DMS114 treated with DMSO at 0.1 percent for 48 hours (cell line): ENCODE data around the gene CAPZB.

Experiments used
- DNase-seq: peaks from one replicate; lab custom pipeline; 2025; ENCODE audit not compliant: unreplicated experiment; lab: John Stamatoyannopoulos, UW

The CAPZB gene

DNA sequence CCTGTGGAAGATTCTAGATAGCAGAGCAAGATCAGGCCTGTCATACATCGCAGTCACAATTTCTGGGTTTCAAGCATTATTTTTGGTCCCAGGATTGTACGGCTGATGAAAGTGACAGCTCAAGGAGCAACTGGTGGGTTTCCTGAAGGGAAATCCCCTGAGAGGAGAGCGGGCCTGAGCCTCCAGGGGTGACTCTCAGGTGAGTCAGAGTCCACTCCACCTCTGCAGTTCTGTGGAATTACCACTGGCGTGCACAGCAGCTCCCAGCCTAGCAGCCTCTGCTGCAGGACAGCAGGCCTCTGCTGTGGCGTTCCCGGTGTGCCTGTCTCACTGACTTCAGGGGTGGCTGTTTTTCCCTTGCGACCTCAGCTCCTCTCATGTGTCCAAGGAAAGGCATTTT is 148.8 kb downstream of the CAPZB start:
- no peak for DNase-seq

DNA sequence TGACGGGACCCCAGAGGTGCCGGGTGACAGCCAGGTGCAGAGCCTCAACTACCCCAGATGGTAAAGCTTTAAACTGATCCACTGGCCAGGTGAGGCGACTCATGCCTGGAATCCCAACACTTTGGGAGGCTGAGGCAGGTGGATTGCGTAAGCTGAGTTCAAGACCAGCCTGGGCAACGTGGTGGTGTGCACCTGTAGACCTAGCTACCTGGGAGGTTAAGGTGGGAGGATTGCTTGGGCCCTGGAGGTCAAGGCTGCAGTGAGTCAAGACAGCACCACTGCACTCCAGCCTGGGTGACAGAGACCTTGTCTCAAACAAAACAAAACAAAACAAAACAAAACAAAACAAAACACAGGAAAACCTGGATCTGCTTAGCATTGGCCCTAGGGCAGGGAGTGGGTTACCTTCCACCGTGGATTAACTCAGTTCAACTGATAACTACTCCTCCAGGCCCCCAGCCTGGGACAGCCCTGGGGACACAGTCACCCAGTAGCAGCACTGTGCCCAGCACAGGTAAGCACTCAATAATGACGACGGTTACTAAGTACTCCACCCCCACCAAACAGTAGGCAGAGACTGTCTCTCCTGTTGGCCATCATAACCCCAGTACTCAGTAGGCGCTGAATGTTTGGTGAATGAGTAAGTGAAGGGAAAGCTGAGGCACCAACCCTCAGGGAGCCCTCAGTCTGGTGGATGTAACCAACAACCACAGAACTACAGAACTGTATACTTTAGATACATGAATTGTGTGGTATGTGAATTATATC is 151.6 kb downstream of the CAPZB start:
- DNase-seq: no peak

DNA sequence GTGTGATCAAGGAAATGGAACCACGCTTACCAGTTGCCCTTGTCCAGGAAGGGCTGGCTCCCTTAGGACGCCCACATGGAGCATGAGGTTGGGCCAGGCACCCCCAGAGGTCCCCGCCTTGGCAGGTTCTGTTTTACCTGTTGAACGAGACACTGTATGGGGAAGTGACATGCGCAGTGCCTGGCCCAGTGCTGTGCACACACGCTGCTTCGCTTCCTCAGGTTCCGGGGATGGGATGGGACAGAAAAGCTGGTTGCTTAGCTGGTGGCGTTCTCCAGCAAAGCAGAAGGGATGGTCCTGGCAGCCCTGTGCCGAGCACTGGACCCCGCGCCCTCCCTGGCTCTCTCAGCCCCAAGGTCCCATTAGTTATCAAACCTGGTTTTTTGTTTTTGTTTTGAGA is 152.5 kb downstream of the CAPZB start:
- no peak for DNase-seq

DNA sequence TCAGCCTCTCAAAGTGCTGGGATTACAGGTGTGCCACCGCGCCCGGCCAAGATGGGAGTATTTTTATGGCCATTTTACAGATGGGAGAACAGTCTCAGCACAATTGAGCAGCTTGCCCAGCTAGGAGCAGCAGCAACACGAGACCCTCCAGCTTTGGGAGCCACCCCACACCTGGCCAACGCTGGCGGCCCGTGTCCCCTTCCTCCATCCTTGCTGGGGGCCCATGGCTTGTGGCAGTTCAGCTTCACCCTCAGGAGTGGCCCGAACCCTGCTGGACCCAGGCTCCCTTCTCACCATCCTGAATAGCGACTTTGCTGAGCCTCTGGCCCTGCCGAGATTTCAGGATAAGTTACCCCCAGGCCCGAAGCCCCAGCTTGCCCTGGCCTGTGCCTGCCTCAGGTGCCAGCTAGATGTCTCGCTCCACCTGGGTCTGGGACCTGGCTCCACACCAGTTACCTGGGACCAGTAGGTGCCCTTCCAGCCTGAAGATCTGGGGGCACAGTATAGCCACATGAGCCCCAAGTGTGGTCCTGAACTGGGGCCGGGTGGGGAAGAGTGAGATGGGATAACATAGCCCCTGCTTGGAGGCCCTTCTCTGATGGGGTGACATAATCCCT is 154.0 kb downstream of the CAPZB start:
- no peak for DNase-seq

DNA sequence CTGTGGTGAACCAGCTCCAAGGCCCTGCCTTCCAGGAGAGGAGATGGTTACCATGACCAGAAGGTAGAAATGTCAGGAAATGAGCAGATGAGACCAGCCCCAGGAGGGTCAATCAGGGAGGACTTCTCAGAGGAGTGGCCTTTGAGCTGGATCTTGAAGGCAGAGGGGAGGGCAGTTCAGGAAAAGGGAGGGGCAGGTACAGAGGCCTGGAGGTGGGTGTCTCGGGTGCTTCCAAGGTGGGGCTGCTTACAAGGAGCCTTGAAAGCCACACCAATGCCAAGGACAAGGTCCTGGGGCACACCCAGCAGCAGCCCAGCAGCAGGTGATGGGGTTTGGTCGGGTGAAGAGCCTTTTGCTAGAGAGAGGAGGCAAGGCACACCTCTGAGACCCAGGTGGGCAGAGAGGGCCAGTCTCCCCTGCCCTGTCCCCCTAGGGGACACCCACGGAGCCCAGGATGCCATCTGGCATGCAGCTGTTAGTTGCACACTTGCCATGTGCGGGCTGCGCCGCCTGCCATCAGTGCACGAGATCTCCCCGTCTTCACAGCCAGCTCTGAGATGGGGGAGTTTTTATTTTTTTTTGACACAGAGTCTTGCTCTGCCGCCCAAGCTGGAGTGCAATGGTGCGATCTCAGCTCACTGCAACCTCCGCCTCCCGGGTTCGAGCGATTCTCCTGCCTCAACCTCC is 154.7 kb downstream of the CAPZB start:
- DNase-seq: no peak

DNA sequence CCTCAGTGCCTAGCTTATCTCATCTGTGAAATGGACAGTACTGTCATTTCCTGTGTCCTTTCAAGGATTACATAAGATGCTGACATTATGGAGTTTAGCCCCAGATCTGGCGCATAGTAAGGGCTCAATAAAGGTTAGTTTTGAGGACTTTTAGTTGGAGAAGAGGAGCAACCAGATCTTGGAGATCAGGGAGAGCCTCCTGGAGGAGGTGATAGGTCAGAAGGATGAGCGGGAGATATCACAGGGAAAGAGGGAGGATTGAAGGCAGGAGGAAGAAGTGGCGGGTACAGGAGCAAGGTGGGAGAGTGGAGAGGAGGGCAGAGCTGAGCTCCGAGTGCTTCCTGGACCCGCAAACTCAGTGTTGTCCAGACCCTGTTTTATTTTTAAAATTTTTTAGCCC is 155.7 kb downstream of the CAPZB start:
- no peak for DNase-seq

DNA sequence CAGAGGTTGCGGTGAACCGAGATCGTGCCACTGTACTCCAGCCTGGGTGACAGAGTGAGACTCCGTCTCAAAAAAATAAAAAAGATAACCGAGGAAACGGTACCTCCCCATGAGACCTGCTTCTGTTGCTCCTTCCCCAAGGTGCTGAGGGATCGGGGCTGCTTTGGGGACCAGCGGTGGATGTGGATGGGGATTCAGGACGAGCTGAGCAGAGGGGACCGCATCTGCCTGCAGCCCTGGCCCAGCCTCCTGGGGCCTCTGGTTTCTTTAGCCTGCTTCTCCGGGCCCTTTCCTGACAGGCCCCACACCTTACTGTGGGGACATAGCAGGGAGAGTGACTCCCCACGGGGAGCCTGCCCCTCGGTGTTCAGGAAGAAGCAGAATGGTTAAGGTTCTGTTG is 156.2 kb downstream of the CAPZB start:
- DNase-seq: no peak

DNA sequence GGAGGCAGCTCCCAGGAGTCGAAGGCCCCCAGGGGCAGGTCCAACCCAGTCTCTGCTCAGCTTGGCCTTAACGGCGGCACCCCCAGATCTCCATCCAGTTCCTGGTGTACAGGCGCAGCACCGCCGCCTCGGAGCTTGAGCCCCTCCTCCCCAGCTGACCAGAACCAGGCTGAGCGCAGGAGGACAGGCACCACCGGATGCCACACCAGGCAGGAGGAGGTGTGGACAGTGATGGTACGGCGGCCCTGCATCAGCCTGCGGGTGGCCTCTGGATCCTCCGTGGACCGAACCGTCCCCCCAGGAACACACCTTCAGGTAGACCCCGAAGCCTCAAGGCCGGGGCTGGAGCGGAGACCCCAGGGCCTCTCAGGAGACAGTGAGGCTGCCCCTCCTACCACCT is 156.9 kb downstream of the CAPZB start:
- no peak for DNase-seq

DNA sequence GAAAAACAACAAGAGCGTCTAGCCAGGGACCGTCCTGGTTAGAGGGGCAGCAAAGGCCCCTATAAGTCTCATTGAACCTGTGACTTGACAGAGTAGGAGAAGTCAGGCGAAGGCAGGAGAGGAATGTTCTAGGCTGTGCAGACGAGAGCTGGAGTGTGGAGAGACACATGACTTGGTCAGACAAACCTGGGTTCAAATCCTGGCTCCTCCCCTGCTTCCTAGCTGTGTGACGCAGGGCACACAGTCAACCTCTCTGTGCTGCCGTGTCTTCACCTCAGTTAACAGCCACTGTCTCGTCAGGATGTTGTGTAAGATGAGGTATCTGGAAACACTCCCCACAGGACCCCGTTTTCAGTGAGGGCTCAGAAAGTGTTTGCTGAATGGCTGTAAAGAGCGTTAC is 157.6 kb downstream of the CAPZB start:
- DNase-seq: no peak

DNA sequence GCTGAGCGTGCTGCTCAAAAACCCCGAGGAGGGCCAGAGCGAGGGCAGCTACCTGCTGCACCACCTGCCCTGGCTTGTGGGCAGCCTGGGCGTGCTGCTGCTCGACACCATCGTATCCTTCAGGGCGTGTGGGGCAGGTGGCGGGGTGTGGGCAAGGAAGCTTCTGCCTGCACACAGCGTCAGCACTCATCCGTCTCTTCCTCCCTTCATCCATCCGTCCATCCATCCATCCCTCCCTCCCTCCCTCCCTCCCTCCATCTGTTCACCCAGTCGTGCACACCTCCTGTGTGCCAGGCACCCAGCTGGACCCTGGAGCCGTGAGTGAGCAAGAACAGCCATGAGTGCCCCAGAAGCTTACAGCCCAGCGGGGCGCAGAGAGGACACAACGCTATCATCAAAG is 158.0 kb downstream of the CAPZB start:
- DNase-seq: no peak

DNA sequence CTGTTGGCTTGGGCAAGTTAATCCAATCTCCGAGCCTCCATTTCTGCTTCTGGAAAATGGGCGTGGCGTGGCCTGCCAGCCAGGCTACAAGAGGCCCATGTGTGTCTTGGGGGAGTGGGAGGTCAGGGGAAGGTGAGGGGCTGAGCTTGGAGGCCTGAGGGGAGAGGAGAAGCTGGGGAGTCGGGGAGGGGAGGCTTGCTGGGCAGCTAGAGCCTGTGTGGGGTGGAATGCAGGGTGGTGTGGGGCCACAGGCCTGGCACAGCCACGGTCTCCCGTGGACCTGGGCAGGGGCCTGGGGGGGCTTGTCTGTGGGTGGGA is 158.6 kb downstream of the CAPZB start:
- no peak for DNase-seq

DNA sequence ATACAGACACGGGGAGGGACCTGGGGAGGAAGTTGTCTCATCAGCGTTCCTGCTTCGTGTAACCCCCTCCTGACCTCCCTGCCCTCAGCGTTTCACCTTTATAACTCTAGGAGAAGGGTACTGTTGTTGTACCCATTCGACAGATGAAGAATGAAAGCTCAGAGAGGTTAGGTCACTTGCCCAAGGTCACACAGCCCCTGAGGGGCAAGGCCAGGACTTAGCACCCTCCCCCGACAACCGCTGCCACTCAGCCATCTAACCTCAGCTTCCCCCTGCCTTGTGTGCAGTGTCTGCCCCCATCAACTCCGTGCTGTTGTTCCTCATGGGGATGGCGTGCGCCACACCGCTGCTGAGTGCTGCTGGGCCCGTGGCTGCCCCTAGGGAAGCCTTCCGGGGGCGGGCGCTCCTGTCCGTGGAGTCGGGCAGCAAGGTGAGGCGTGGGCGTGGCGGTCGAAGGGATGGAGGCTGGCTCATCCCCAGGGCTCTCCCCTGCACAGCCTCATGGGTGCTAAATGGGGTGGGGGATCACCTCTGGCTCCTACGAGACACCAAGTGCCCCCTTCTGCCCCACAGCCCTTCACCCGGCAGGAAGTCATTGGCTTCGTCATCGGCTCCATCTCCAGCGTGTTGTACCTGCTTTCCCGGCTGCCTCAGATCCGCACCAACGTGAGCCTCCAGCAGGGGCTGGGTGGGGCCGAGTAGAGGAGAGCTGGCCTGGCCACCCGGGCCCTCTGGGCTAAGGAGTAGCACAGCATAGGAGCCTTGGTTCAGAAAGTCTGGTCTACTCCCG is 159.2 kb downstream of the CAPZB start:
- no peak for DNase-seq

DNA sequence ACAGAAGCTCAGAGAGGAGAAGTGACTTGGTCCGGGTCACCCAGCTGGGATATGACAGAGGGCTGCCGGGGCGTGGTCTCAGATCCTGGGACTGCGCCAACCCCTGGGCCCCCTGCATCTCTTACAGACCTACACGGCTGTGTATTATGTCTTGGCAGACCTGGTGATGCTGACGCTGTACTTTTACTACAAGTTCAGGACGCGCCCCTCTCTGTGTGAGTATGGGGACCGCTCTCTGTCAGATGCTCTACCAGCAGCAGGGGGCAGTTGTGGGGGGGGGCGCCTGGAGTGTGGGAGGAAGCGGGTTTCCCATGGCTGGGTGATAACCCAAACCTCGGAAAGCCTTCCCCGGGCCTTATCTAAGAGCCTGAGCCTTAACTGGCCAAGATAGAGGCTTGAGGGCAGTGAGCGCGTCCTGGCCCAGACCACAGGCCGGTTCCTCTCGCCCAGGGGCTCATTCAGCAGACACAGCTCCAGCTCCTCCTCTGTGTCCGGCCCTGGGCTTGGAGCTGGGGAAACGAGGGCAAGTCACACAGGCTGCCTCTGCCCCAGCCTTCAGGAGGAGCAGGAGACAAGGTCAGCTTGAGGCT is 159.9 kb downstream of the CAPZB start:
- DNase-seq: no peak

DNA sequence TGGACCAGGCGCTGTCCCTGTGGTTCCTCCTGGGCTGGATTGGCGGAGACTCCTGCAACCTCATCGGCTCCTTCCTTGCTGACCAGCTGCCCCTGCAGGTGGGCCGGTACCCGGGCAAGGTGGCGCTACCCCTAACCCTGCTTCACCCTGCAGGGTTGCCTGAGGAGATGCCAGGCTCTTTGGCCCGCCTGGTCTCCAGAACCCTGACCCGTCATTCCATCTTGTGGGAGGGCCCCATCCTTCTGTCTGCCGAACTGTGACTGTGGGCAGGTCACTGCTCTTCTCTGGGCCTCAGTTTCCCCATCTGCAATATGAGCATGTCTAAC is 160.7 kb downstream of the CAPZB start:
- DNase-seq: no peak

DNA sequence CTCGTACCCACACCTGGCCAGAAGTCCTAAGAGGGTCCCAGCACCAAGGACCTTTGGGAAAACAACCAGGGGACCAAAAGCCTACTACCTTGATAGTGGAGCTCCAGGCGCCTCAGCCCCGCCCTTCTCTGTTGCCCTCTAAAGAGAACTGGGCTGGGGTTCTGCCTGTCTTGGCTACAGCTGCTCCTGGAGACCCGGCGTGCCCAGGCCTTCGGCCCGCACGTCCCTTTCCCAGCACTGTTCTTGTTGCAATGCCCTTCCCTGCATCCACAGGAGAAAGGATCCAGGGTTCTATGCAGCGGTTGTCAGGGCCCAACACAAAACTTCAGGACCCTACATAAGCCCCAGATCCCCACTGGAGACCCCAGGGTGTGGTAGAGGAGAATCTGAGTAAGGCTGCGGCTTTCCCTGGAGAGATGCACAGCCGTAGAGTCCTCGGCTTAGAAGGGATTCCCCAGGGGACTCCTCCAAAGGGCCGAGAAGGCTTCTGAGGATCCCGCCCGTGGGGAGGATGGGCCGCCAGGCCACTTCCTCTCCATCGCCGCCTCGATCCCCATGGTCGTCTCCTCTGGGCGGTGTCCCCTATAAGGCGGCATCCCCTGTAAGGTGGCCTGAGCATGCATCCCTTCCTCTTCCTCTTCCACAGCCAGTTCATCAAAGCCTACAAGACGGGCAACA is 161.2 kb downstream of the CAPZB start:
- DNase-seq: no peak

DNA sequence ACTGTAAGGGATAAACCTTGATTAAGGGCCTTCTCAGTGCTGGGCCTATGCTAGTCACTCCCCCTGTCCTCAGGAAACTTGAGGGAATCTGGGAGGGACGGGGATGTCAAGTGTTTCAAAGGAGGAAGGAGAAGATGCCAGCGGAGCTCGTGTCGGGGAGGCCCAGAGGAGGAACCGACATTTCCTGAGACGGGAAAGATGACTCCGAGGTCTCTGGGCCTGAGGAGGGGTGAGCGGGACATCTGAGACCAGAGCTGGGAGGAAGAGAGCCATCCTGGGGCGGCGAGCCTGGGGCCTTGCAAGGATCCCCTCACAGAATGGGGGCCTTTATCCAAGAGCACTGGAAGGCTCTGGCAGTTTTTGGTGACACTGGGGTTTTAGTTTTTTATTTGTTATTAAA is 162.9 kb downstream of the CAPZB start:
- DNase-seq: no peak

DNA sequence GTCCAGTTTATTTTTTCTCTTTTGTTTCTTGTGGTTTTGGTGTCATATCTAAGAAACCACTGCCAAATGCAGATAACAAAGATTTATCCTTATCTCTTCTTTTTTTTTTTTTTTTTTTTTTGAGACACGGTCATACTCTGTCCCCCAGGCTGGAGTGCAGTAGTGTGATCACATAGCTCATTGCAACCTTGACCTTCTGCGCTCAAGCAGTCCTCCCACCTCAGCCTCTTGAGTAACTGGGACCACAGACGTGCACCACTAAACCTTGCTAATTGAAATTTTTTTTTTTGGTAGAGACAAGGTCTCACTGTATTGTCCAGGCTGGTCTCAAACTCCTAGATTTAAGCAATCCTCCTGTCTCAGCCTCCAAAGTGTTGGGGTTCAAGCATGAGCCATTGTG is 164.3 kb downstream of the CAPZB start:
- DNase-seq: no peak

DNA sequence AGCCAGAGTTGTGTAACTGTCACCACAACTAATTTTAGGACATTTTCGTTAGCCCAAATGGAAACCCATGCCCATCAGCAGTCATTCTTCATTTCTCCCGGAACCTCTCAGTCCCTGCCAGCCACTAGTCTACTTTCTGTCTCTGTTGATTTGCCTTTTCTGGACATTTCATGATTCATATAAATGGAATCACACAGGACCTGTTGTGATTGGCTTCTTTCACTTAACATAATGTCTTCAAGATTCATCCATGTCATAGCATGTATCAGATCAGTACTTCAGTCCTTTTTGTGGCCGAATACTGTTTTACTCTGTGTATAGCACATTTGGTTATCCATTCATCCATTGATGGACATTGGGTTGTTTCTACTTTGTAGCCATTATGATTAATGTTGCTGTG is 166.1 kb downstream of the CAPZB start:
- DNase-seq: no peak

DNA sequence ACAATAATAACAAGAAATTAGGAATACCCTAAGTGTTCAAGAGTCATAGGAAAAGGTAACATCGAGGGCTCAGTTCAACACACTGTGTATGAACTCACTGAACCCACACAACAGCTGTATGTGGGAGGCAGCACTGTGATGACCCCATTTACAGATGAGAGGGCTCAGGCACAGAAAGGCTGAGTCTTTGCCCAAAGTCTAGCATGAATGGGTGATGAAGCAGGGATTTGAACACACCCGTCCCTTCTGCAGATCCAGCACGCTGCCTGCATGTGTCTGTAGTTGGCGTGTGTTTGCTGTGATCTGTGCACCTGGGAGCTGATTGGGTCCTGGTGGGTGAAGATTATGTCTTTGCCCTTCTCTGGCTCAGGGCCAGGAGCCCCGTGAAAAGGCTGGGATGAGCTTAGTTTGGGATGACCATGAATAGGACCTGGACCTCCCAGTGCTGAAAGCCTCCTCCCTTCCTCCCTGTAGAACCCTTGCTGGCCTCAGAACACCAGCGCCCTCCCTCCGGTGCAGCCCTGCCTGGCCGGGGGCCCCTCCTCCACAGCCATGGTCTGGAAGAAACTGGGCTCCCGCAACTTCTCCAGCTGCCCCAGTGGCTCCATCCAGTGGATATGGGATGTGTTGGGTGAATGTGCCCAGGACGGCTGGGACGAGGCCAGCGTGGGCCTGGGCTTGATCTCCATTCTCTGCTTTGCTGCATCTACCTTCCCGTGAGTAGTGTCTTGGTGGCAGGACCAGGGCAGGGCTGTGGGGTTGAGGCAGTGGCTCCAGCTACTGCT is 168.0 kb downstream of the CAPZB start:
- no peak for DNase-seq
